Keratinocyte (primary cell): ENCODE data around the gene CFAP54. TPM values are rescaled to one million over a fixed set of nuclear protein-coding genes. Genes with fewer than 3 reads are reported as not detected.

Experiments used
- DNase-seq: peaks from one replicate; pipeline ENCODE4 v3.0.0-alpha.2; 2011; ENCODE audit warnings: low read depth, missing footprints, low spot score
- FAIRE-seq: peaks from 2 replicates; lab custom pipeline; 2011; peaks lifted over from hg19 to GRCh38; lab: Jason Lieb, UNC
- H2AFZ ChIP-seq: 2 replicates; pipeline ENCODE4 v1.6.0; 2012; ENCODE audit warnings: low read length, control low read depth, inconsistent platforms; ENCODE audit not compliant: control insufficient read depth
- H3K27ac ChIP-seq: 2 replicates; pipeline ENCODE4 v1.5.1; 2011; ENCODE audit warnings: low read length; ENCODE audit not compliant: control insufficient read depth, insufficient read depth
- H3K27me3 ChIP-seq: 3 replicates; pipeline ENCODE4 v1.6.0; 2011; ENCODE audit warnings: low read length; ENCODE audit not compliant: control insufficient read depth, insufficient read depth; ENCODE audit errors: extremely low read depth
- H3K36me3 ChIP-seq, 2 experiments: 2 replicates in 1 of 2; 3 replicates in 1 of 2; pipeline ENCODE4 v1.5.1; 2011; ENCODE audit warnings: low read length in 2 of 2, mild to moderate bottlenecking in 1 of 2; ENCODE audit not compliant: control insufficient read depth in 2 of 2, insufficient read depth in 2 of 2; ENCODE audit errors: extremely low read depth in 1 of 2
- H3K4me1 ChIP-seq: 3 replicates; pipeline ENCODE4 v1.5.1; 2011; ENCODE audit warnings: low read length; ENCODE audit not compliant: control insufficient read depth, insufficient read depth; ENCODE audit errors: extremely low read depth
- H3K4me2 ChIP-seq: 3 replicates; pipeline ENCODE4 v1.6.0; 2011; ENCODE audit warnings: low read depth, low read length; ENCODE audit not compliant: control insufficient read depth, insufficient read depth; ENCODE audit errors: extremely low read depth
- H3K4me3 ChIP-seq, 3 experiments: fragments of 200-600 bp in 1 of 3; sonication (generic) in 1 of 3; 2 replicates in 2 of 3; 3 replicates in 1 of 3; pipeline ENCODE4 v1.5.1; 2011 to 2016; ENCODE audit warnings: low read length in 3 of 3, mild to moderate bottlenecking in 3 of 3, control low read depth in 2 of 3, inconsistent platforms in 1 of 3, low read depth in 1 of 3, mixed read lengths in 1 of 3, mixed run types in 1 of 3, moderate library complexity in 1 of 3; ENCODE audit not compliant: control insufficient read depth in 2 of 3, insufficient read depth in 2 of 3; ENCODE audit errors: extremely low read depth in 1 of 3
- H3K79me2 ChIP-seq: 2 replicates; pipeline ENCODE4 v1.6.0; 2012; ENCODE audit warnings: low read length; ENCODE audit not compliant: control insufficient read depth, insufficient read depth
- H3K9ac ChIP-seq: 3 replicates; pipeline ENCODE4 v1.6.0; 2011; ENCODE audit warnings: low read length; ENCODE audit not compliant: control insufficient read depth, insufficient read depth; ENCODE audit errors: extremely low read depth
- H3K9me1 ChIP-seq: 3 replicates; pipeline ENCODE4 v1.6.0; 2011; ENCODE audit warnings: low read length; ENCODE audit not compliant: control insufficient read depth, insufficient read depth; ENCODE audit errors: extremely low read depth
- H3K9me3 ChIP-seq: 2 replicates; pipeline ENCODE4 v1.5.1; 2012; ENCODE audit warnings: low read depth, low read length; ENCODE audit not compliant: control insufficient read depth
- H4K20me1 ChIP-seq: 3 replicates; pipeline ENCODE4 v1.6.0; 2011; ENCODE audit warnings: low read length; ENCODE audit not compliant: control insufficient read depth, insufficient read depth; ENCODE audit errors: extremely low read depth
- CTCF ChIP-seq, 3 experiments: IDR thresholded peaks in 1 of 3; conservative IDR thresholded peaks in 1 of 3; optimal IDR thresholded peaks in 1 of 3; 2 replicates in 2 of 3; 3 replicates in 1 of 3; pipeline versions ENCODE3 to v1.5.1; 2011; ENCODE audit warnings: low read length in 3 of 3, mild to moderate bottlenecking in 3 of 3, moderate library complexity in 2 of 3, control low read depth in 1 of 3, inconsistent platforms in 1 of 3; ENCODE audit not compliant: insufficient read depth in 2 of 3; ENCODE audit errors: extremely low read depth in 1 of 3
- EZH2 ChIP-seq: IDR thresholded peaks from one replicate; pipeline ENCODE4 v1.6.1; 2012; ENCODE audit warnings: inconsistent platforms, mild to moderate bottlenecking, low read length, moderate library complexity
- dilution Hi-C: fragments of 300-500 bp; cut with MboI; formaldehyde crosslinking; loops from one replicate; pipeline ENCODE4 v1.7.0; 2020; ENCODE audit warnings: low sequenced_read_pairs; ENCODE audit not compliant: extremely low pct_ligation_motif_present
- polyA plus RNA-seq, 5 experiments: library from polyadenylated mRNA; depleted of rRNA in 3 of 5; stranded (reverse) in 3 of 5; stranded (forward) in 1 of 5; unstranded in 1 of 5; fragments of >200 nt; gene quantifications; 1 replicate in 1 of 5; 2 replicates in 3 of 5; 3 replicates in 1 of 5; pipeline versions ENCODE4 v1.2.1 to v1.2.3, GENCODE V29; 2011 to 2012; ENCODE audit warnings: missing spikeins in 2 of 5, low read depth in 1 of 5, low replicate concordance in 1 of 5

CFAP54 gene
- polyA plus RNA-seq, 1 donor (not counting 4 experiments of a cell fraction or from before 2014, with no cell fraction given): 1.2 TPM

- FAIRE-seq (no peak), DNase-seq (no peak)
- no peaks in the 10 kb centered on the region for H3K9me1 ChIP-seq
- H3K27ac ChIP-seq: no peak overlapping the region
- H3K9ac ChIP-seq: no peak overlapping the region
- TF ChIP-seq EZH2: no peak
- TF ChIP-seq CTCF (optimal IDR thresholded peaks at IDR 0.05 in 1 of 3, IDR thresholded peaks at IDR 0.05 in 1 of 3, conservative IDR thresholded peaks at IDR 0.05 in 1 of 3; ENCODE audit: extremely low read depth in 1 of 3, insufficient read depth in 2 of 3, low read length in 3 of 3): no peak
- H3K9me3 ChIP-seq: no peaks in the 10 kb centered on the region
- H3K79me2 ChIP-seq: no peaks in the 10 kb centered on the region
- no peaks in the 10 kb centered on the region for H3K27me3 ChIP-seq
- no peaks in the 10 kb centered on the region for H3K36me3 ChIP-seq
- no peak overlapping the region for H3K4me3 ChIP-seq
- no peaks in the 10 kb centered on the region for H3K4me1 ChIP-seq
- dilution Hi-C loops: no loop called here
- no peak overlapping the region for H2AFZ ChIP-seq
- no peaks in the 10 kb centered on the region for H4K20me1 ChIP-seq
- no peak overlapping the region for H3K4me2 ChIP-seq
Measured at GRCh38 chr12:96636895-96637294, 147.5 kb downstream of the CFAP54 start.

GRCh38 chr12:96648923-96649322 is 159.5 kb downstream of the CFAP54 start:
- Histone ChIP-seq H3K9ac (no peak overlapping the region), H3K79me2 (no peaks in the 10 kb centered on the region), H3K4me1 (no peaks in the 10 kb centered on the region), H3K4me2 (no peak overlapping the region), H3K9me1 (no peaks in the 10 kb centered on the region), H3K4me3 (no peak overlapping the region), H4K20me1 (no peaks in the 10 kb centered on the region), H3K27ac (no peak overlapping the region), H3K27me3 (no peaks in the 10 kb centered on the region), H3K9me3 (no peaks in the 10 kb centered on the region), H2AFZ (no peak overlapping the region), H3K36me3 (no peaks in the 10 kb centered on the region)
- dilution Hi-C loops: no loop called here
- TF ChIP-seq CTCF (optimal IDR thresholded peaks at IDR 0.05 in 1 of 3, IDR thresholded peaks at IDR 0.05 in 1 of 3, conservative IDR thresholded peaks at IDR 0.05 in 1 of 3; ENCODE audit: extremely low read depth in 1 of 3, insufficient read depth in 2 of 3, low read length in 3 of 3) (no peak), EZH2 (no peak)
- DNase-seq (no peak), FAIRE-seq (no peak)
